Trophoblast cell (in vitro differentiated cells and primary cell): ENCODE results near the gene ASIP.
A peak's percentile ranks its signal among the peaks of the same experiment; 100 is the strongest.
"Not testable (repeated sequence)": the region's sequence is repeated elsewhere in the genome, so short reads cannot be mapped to it uniquely, and the experiment has no call there.

Experiments used
- DNase-seq, 2 donors: peaks; one replicate each; pipeline ENCODE4 v3.0.0-alpha.2; 2016
- H2AFZ ChIP-seq: 2 replicates; pipeline ENCODE4 v1.6.1; 2013; ENCODE audit warnings: low read length, moderate library complexity, mild to moderate bottlenecking; ENCODE audit not compliant: insufficient read depth, poor library complexity
- H2AK5ac ChIP-seq: 2 replicates; pipeline ENCODE4 v1.6.1; 2013; ENCODE audit warnings: mild to moderate bottlenecking, low read length
- H2BK120ac ChIP-seq: 2 replicates; pipeline ENCODE4 v1.6.1; 2013; ENCODE audit warnings: low read length, mild to moderate bottlenecking, moderate library complexity; ENCODE audit not compliant: insufficient read depth, poor library complexity
- H2BK12ac ChIP-seq: 2 replicates; pipeline ENCODE4 v1.6.1; 2013; ENCODE audit warnings: mild to moderate bottlenecking, low read length, moderate library complexity
- H2BK5ac ChIP-seq: 2 replicates; pipeline ENCODE4 v1.6.1; 2013; ENCODE audit warnings: low read length, low read depth, moderate library complexity, mild to moderate bottlenecking; ENCODE audit not compliant: poor library complexity
- H3K14ac ChIP-seq: 2 replicates; pipeline ENCODE4 v1.6.1; 2013; ENCODE audit warnings: mild to moderate bottlenecking, low read length
- H3K18ac ChIP-seq: 2 replicates; pipeline ENCODE4 v1.6.1; 2013; ENCODE audit warnings: mild to moderate bottlenecking, low read length
- H3K23ac ChIP-seq: 2 replicates; pipeline ENCODE4 v1.6.1; 2013; ENCODE audit warnings: low read length
- H3K27ac ChIP-seq: 2 replicates; pipeline ENCODE4 v1.5.1; 2013; ENCODE audit warnings: low read depth, mild to moderate bottlenecking, inconsistent platforms, low read length, moderate library complexity
- H3K27me3 ChIP-seq: 2 replicates; pipeline ENCODE4 v1.6.1; 2013; ENCODE audit warnings: inconsistent platforms, mild to moderate bottlenecking, low read length, moderate library complexity; ENCODE audit not compliant: insufficient read depth
- H3K36me3 ChIP-seq, 2 experiments: 1 replicate in 1 of 2; 2 replicates in 1 of 2; pipeline ENCODE4 v1.6.1; 2013; ENCODE audit warnings: low read length in 2 of 2, mild to moderate bottlenecking in 2 of 2, moderate library complexity in 1 of 2; ENCODE audit not compliant: insufficient read depth in 2 of 2, control insufficient read depth in 1 of 2
- H3K4ac ChIP-seq: 2 replicates; pipeline ENCODE4 v1.6.1; 2013; ENCODE audit warnings: low read depth, mild to moderate bottlenecking, low read length, moderate library complexity
- H3K4me1 ChIP-seq, 2 experiments: 1 replicate in 1 of 2; 2 replicates in 1 of 2; pipeline ENCODE4 v1.6.1; 2013; ENCODE audit warnings: low read length in 2 of 2, mild to moderate bottlenecking in 2 of 2, moderate library complexity in 1 of 2; ENCODE audit not compliant: insufficient read depth in 2 of 2, control insufficient read depth in 1 of 2
- H3K4me2 ChIP-seq: 2 replicates; pipeline ENCODE4 v1.6.1; 2013; ENCODE audit warnings: inconsistent platforms, mild to moderate bottlenecking, low read length, moderate library complexity
- H3K4me3 ChIP-seq: 2 replicates; pipeline ENCODE4 v1.5.1; 2013; ENCODE audit warnings: mild to moderate bottlenecking, low read depth, low read length, inconsistent platforms
- H3K79me1 ChIP-seq: one replicate; pipeline ENCODE4 v1.6.1; 2013; ENCODE audit warnings: low read length
- H3K79me2 ChIP-seq: 2 replicates; pipeline ENCODE4 v1.6.1; 2013; ENCODE audit warnings: low read length, mild to moderate bottlenecking; ENCODE audit not compliant: control insufficient read depth, insufficient read depth, poor library complexity
- H3K9ac ChIP-seq: 2 replicates; pipeline ENCODE4 v1.6.1; 2013; ENCODE audit warnings: mild to moderate bottlenecking, low read length
- H3K9me3 ChIP-seq: 2 replicates; pipeline ENCODE4 v1.6.1; 2013; ENCODE audit warnings: low read depth, mild to moderate bottlenecking, control low read depth, inconsistent platforms, low read length; ENCODE audit not compliant: insufficient read depth
- H4K12ac ChIP-seq: 2 replicates; pipeline ENCODE4 v1.6.1; 2013; ENCODE audit warnings: low read depth, mild to moderate bottlenecking, low read length, moderate library complexity
- H4K8ac ChIP-seq: 2 replicates; pipeline ENCODE4 v1.6.1; 2013; ENCODE audit warnings: low read depth, mild to moderate bottlenecking, low read length, moderate library complexity
- H4K91ac ChIP-seq: one replicate; pipeline ENCODE4 v1.6.1; 2013; ENCODE audit warnings: low read depth, mild to moderate bottlenecking, low read length, moderate library complexity
- WGBS: extraction: QIAGEN DNeasy Blood & Tissue Kit; methylation state at CpG from one replicate; pipeline ENCODE4 v1.1.7; 2013; ENCODE audit warnings: missing lambda C conversion rate; ENCODE audit not compliant: insufficient read length, insufficient coverage; ENCODE audit errors: extremely low coverage; 5-methylcytosine and 5-hydroxymethylcytosine counted together

ASIP gene

GRCh38 chr20:34201531-34201930, 39.7 kb upstream of the ASIP start:
- Histone ChIP-seq H4K12ac (no peak overlapping the region), H3K4me3 (no peak overlapping the region), H2BK120ac (no peak overlapping the region), H3K9me3 (no peaks in the 10 kb centered on the region), H2AK5ac (no peak overlapping the region), H4K8ac (no peak overlapping the region), H3K14ac (no peak overlapping the region), H3K23ac (no peak overlapping the region), H2BK12ac (no peak overlapping the region), H2AFZ (no peak overlapping the region), H3K79me2 (no peaks in the 10 kb centered on the region), H2BK5ac (no peak overlapping the region), H3K4me2 (peak overlapping the region; percentile 39), H3K4me1 (no peaks in the 10 kb centered on the region), H3K36me3 (no peaks in the 10 kb centered on the region), H3K4ac (no peak overlapping the region), H3K9ac (no peak overlapping the region), H3K18ac (no peak overlapping the region), H3K27ac (no peak overlapping the region), H3K79me1 (no peaks in the 10 kb centered on the region), H4K91ac (no peak overlapping the region), H3K27me3 (no peaks in the 10 kb centered on the region)
- peak; percentile 72 to 89 for DNase-seq
- WGBS: no CpG with 5 or more reads among the region's 4 CpGs

DNA sequence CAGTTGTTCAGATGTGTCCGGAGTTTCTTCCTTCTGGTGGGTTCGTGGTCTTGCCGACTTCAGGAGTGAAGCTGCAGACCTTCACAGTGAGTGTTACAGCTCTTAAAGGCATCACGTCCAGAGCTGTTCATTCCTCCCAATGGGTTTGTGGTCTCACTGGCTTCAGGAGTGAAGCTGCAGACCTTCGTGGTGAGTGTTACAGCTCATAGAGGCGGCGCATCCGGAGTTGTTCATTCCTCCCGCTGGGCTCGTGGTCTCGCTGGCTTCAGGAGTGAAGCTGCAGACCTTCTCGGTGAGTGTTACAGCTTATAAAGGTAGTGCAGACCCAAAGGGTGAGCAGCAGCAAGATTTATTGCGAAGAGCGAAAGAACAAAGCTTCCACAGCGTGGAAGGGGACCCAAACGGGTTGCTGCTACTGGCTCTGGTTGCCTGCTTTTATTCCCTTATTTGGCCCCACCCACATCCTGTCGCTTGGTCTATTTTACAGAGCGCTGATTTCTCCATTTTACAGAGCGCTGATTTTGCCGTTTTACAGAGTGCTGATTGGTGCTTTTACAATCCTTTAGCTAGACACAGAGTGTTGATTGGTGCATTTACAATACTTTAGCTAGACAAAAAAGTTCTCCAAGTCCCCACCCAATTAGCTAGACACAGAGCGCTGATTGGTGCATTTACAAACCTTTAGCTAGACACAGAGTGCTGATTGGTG, 35.9 kb upstream of the ASIP start:
- not testable (repeated sequence) for H3K79me1 ChIP-seq

GRCh38 chr20:34209111-34209510, 32.1 kb upstream of the ASIP start:
- no peak overlapping the region for H2BK12ac ChIP-seq
- H3K36me3 ChIP-seq: peaks cover 0 to 2% of the 10 kb centered on the region in 2 experiments
- H3K79me1 ChIP-seq: no peaks in the 10 kb centered on the region
- DNase-seq: no peak
- no peak overlapping the region for H3K4me3 ChIP-seq
- H4K12ac ChIP-seq: no peak overlapping the region
- WGBS: no CpG with 5 or more reads among the region's 3 CpGs
- H3K14ac ChIP-seq: no peak overlapping the region
- no peaks in the 10 kb centered on the region for H3K4me1 ChIP-seq
- H2AFZ ChIP-seq: no peak overlapping the region
- no peak overlapping the region for H2BK5ac ChIP-seq
- H3K9ac ChIP-seq: no peak overlapping the region
- H4K91ac ChIP-seq: no peak overlapping the region
- H3K4ac ChIP-seq: no peak overlapping the region
- H4K8ac ChIP-seq: no peak overlapping the region
- no peak overlapping the region for H3K18ac ChIP-seq
- peaks cover 13% of the 10 kb centered on the region for H3K9me3 ChIP-seq
- H3K79me2 ChIP-seq: no peaks in the 10 kb centered on the region
- H2BK120ac ChIP-seq: no peak overlapping the region
- no peak overlapping the region for H3K23ac ChIP-seq
- H3K27ac ChIP-seq: no peak overlapping the region
- H3K27me3 ChIP-seq: no peaks in the 10 kb centered on the region
- H3K4me2 ChIP-seq: no peak overlapping the region
- H2AK5ac ChIP-seq: no peak overlapping the region

More for the DNA sequence above, 35.9 kb upstream of the ASIP start:
- H3K4ac ChIP-seq, H2BK12ac ChIP-seq, H4K8ac ChIP-seq, H3K18ac ChIP-seq, H3K4me2 ChIP-seq, H2AK5ac ChIP-seq, H3K79me2 ChIP-seq, H3K23ac ChIP-seq, H2AFZ ChIP-seq, H2BK120ac ChIP-seq, H3K27ac ChIP-seq, H2BK5ac ChIP-seq, H4K12ac ChIP-seq, H3K4me1 ChIP-seq, H3K27me3 ChIP-seq, H4K91ac ChIP-seq, H3K9ac ChIP-seq, H3K36me3 ChIP-seq, H3K4me3 ChIP-seq, H3K9me3 ChIP-seq, H3K14ac ChIP-seq: not testable (repeated sequence)
- no CpG with 5 or more reads among the region's 21 CpGs for WGBS
- DNase-seq: peak in 1 of 2 donors; percentile 35

- H3K36me3 ChIP-seq: peaks cover 0 to 2% of the 10 kb centered on the region in 2 experiments
- H4K8ac ChIP-seq: no peak overlapping the region
- no peak overlapping the region for H3K4me2 ChIP-seq
- no peaks in the 10 kb centered on the region for H3K27me3 ChIP-seq
- no peak overlapping the region for H3K14ac ChIP-seq
- no peak overlapping the region for H2BK12ac ChIP-seq
- no peaks in the 10 kb centered on the region for H3K79me2 ChIP-seq
- DNase-seq: no peak
- no peak overlapping the region for H3K4me3 ChIP-seq
- no peak overlapping the region for H3K4ac ChIP-seq
- H3K9ac ChIP-seq: no peak overlapping the region
- no peak overlapping the region for H2BK5ac ChIP-seq
- H3K18ac ChIP-seq: no peak overlapping the region
- no peak overlapping the region for H4K91ac ChIP-seq
- no peaks in the 10 kb centered on the region for H3K79me1 ChIP-seq
- no peak overlapping the region for H4K12ac ChIP-seq
- H3K23ac ChIP-seq: no peak overlapping the region
- WGBS: no CpG with 5 or more reads among the region's 4 CpGs
- peaks cover 13% of the 10 kb centered on the region for H3K9me3 ChIP-seq
- H2AK5ac ChIP-seq: no peak overlapping the region
- H3K27ac ChIP-seq: no peak overlapping the region
- no peak overlapping the region for H2BK120ac ChIP-seq
- no peak overlapping the region for H2AFZ ChIP-seq
- no peaks in the 10 kb centered on the region for H3K4me1 ChIP-seq
Measured at GRCh38 chr20:34210271-34210670, 31.0 kb upstream of the ASIP start.
